Endothelial cell of umbilical vein (primary cell): ENCODE results near the gene SMIM14. TPM values are rescaled to one million over a fixed set of nuclear protein-coding genes. Genes with fewer than 3 reads are reported as not detected.
A peak's percentile ranks its signal among the peaks of the same experiment; 100 is the strongest.

Source experiments
- BruUV-seq: library from RNA; stranded (reverse); fragments of 400-500 nt; replicated peaks from 2 replicates; lab custom pipeline; 2021; lab: Mats Ljungman, UMichigan
- CTCF ChIA-PET: fragments of 300-600, 350-600 bp; sonication (Branson Sonifier 250); formaldehyde crosslinking; loops from one replicate; lab custom pipeline; 2021; ENCODE audit warnings: antibody characterized with exemption, inconsistent platforms; lab: Charles Lee
- POLR2A ChIA-PET: fragments of 300-600, 350-600 bp; sonication (Branson Sonifier 250); formaldehyde crosslinking; loops from one replicate; lab custom pipeline; 2021; ENCODE audit warnings: antibody characterized with exemption, inconsistent platforms; lab: Charles Lee
- DNase-seq: peaks from one replicate; pipeline ENCODE4 v3.0.0-alpha.2; 2011; ENCODE audit warnings: low read depth, low spot score
- FAIRE-seq: peaks from 2 replicates; lab custom pipeline; 2011; peaks lifted over from hg19 to GRCh38; lab: Jason Lieb, UNC
- H2AFZ ChIP-seq: 2 replicates; pipeline ENCODE4 v1.6.0; 2012; ENCODE audit warnings: low read depth, low read length, control low read depth, inconsistent platforms
- H3K27ac ChIP-seq: 2 replicates; pipeline ENCODE4 v1.5.1; 2011; ENCODE audit warnings: low read depth, mild to moderate bottlenecking, control low read depth, low read length, moderate library complexity; ENCODE audit not compliant: insufficient read depth
- H3K27me3 ChIP-seq, 2 experiments: 2 replicates each; pipeline versions ENCODE4 v1.6.0 to v1.6.1; 2011; ENCODE audit warnings: low read length in 2 of 2, mixed read lengths in 1 of 2; ENCODE audit not compliant: control insufficient read depth in 2 of 2, insufficient read depth in 2 of 2
- H3K36me3 ChIP-seq, 2 experiments: 2 replicates in 1 of 2; 3 replicates in 1 of 2; pipeline ENCODE4 v1.5.1; 2011; ENCODE audit warnings: low read length in 2 of 2, mild to moderate bottlenecking in 1 of 2, moderate library complexity in 1 of 2; ENCODE audit not compliant: control insufficient read depth in 2 of 2, insufficient read depth in 2 of 2; ENCODE audit errors: extremely low read depth in 1 of 2
- H3K4me1 ChIP-seq: 3 replicates; pipeline ENCODE4 v1.5.1; 2011; ENCODE audit warnings: mild to moderate bottlenecking, low read length; ENCODE audit not compliant: control insufficient read depth, insufficient read depth; ENCODE audit errors: extremely low read depth
- H3K4me2 ChIP-seq: 2 replicates; pipeline ENCODE4 v1.6.1; 2011; ENCODE audit warnings: low read length, control low read depth, mixed read lengths; ENCODE audit not compliant: insufficient read depth
- H3K4me3 ChIP-seq, 3 experiments: fragments of 200-600 bp in 1 of 3; sonication (generic), shearing (Covaris generic) in 1 of 3; replicated peaks in 1 of 3; 2 replicates each; pipeline ENCODE4 v1.5.1; 2011 to 2016; ENCODE audit warnings: control low read depth in 3 of 3, low read length in 3 of 3, mild to moderate bottlenecking in 2 of 3, inconsistent platforms in 1 of 3, low read depth in 1 of 3, moderate library complexity in 1 of 3; ENCODE audit not compliant: insufficient read depth in 1 of 3
- H3K79me2 ChIP-seq: 2 replicates; pipeline ENCODE4 v1.6.0; 2012; ENCODE audit warnings: low read length, inconsistent platforms; ENCODE audit not compliant: control insufficient read depth, insufficient read depth
- H3K9ac ChIP-seq: replicated peaks from 2 replicates; pipeline ENCODE3; 2011; ENCODE audit warnings: low read length, control low read depth; ENCODE audit not compliant: insufficient read depth; ENCODE audit errors: extremely low read depth
- H3K9me1 ChIP-seq: replicated peaks from 3 replicates; pipeline ENCODE4 v1.6.0; 2011; ENCODE audit warnings: mild to moderate bottlenecking, low read length; ENCODE audit not compliant: control insufficient read depth, insufficient read depth; ENCODE audit errors: extremely low read depth
- H3K9me3 ChIP-seq: replicated peaks from 2 replicates; pipeline ENCODE4 v1.5.1; 2012; ENCODE audit warnings: low read length, inconsistent platforms; ENCODE audit not compliant: control insufficient read depth, insufficient read depth
- H4K20me1 ChIP-seq: replicated peaks from 2 replicates; pipeline ENCODE3; 2011; ENCODE audit warnings: mild to moderate bottlenecking, low read length; ENCODE audit not compliant: control insufficient read depth, insufficient read depth; ENCODE audit errors: extremely low read depth
- EZH2 ChIP-seq: IDR thresholded peaks from 2 replicates; pipeline ENCODE4 v1.6.1; 2012; ENCODE audit warnings: borderline replicate concordance, low read depth, mild to moderate bottlenecking, moderate library complexity, low read length, inconsistent platforms; ENCODE audit not compliant: severe bottlenecking
- FOS ChIP-seq: IDR thresholded peaks from 2 replicates; pipeline ENCODE4 v1.6.1; 2011; ENCODE audit warnings: mild to moderate bottlenecking, low read length, moderate library complexity, borderline replicate concordance; ENCODE audit not compliant: insufficient read depth
- JUN ChIP-seq: IDR thresholded peaks from 2 replicates; pipeline ENCODE4 v1.6.1; 2011; ENCODE audit warnings: borderline replicate concordance, low read depth; ENCODE audit not compliant: insufficient read length, insufficient read depth
- MAX ChIP-seq: IDR thresholded peaks from 2 replicates; pipeline ENCODE4 v1.6.1; 2011; ENCODE audit not compliant: insufficient read depth, insufficient read length
- MYC ChIP-seq: IDR thresholded peaks from one replicate; pipeline ENCODE4 v1.6.1; 2011; ENCODE audit warnings: mild to moderate bottlenecking, low read depth, low read length
- POLR2AphosphoS5 ChIP-seq: IDR thresholded peaks from 2 replicates; pipeline ENCODE4 v1.6.1; 2012; ENCODE audit warnings: low read depth, mild to moderate bottlenecking, control low read depth, low read length, moderate library complexity; ENCODE audit not compliant: insufficient read depth
- dilution Hi-C: fragments of 300-500 bp; cut with MboI; formaldehyde crosslinking; loops from one replicate; pipeline ENCODE4 v1.15.0; 2019; ENCODE audit warnings: low sequenced_read_pairs; ENCODE audit not compliant: extremely low pct_ligation_motif_present
- intact Hi-C: fragments of 100-400 bp; cut with micrococcal nuclease; formaldehyde crosslinking; loops from one replicate; pipeline ENCODE4 v1.10.0; 2022
- polyA plus RNA-seq, 4 experiments: library from polyadenylated mRNA; depleted of rRNA in 3 of 4; stranded (reverse) in 3 of 4; unstranded in 1 of 4; fragments of >200 nt; gene quantifications; 2 replicates each; pipeline versions ENCODE4 v1.2.1 to v1.2.3, GENCODE V29; 2011 to 2012; ENCODE audit warnings: missing spikeins in 1 of 4
- total RNA-seq: library from RNA; stranded (reverse); gene quantifications from 2 replicates; pipeline ENCODE4 v1.2.3, GENCODE V29; 2021

SMIM14 gene
- total and polyA plus RNA-seq, 2 donors (not counting 3 experiments of a cell fraction or from before 2014, with no cell fraction given): 12.3 to 15.4 TPM

- TF ChIP-seq EZH2 (no peak), MAX (no peak), JUN (no peak), MYC (no peak), FOS (no peak), POLR2AphosphoS5 (no peak)
- H3K4me1 ChIP-seq: no peaks in the 10 kb centered on the region
- DNase-seq (no peak), FAIRE-seq (peak; percentile 15)
- H4K20me1 ChIP-seq: no peaks in the 10 kb centered on the region
- no peak overlapping the region for H2AFZ ChIP-seq
- no peaks in the 10 kb centered on the region for H3K79me2 ChIP-seq
- dilution Hi-C loops (no loop called here), intact Hi-C loops (no loop called here)
- POLR2A ChIA-PET: no interaction called here
- CTCF ChIA-PET: interaction anchor here (5.0 kb wide), 1 partner anchor 191 kb away, joined by 97 read pairs; no protein-coding TSS in a partner anchor
- H3K9me3 ChIP-seq: no peaks in the 10 kb centered on the region
- H3K9ac ChIP-seq: no peak overlapping the region
- no peak overlapping the region for H3K4me3 ChIP-seq
- H3K27ac ChIP-seq: no peak overlapping the region
- no peaks in the 10 kb centered on the region for H3K9me1 ChIP-seq
- no TSS peak for BruUV-seq
- H3K27me3 ChIP-seq: no peaks in the 10 kb centered on the region
- no peaks in the 10 kb centered on the region for H3K36me3 ChIP-seq
- no peak overlapping the region for H3K4me2 ChIP-seq
Measured at GRCh38 chr4:39660757-39661156, 22.1 kb upstream of the SMIM14 start.

- BruUV-seq: no TSS peak
- no peaks in the 10 kb centered on the region for H3K4me1 ChIP-seq
- H4K20me1 ChIP-seq: no peaks in the 10 kb centered on the region
- FAIRE-seq (no peak), DNase-seq (no peak)
- H3K9me1 ChIP-seq: no peaks in the 10 kb centered on the region
- no peak for TF ChIP-seq FOS
- H3K4me3 ChIP-seq: no peak overlapping the region
- intact Hi-C loops: no loop called here
- no peak overlapping the region for H3K27ac ChIP-seq
- H3K9me3 ChIP-seq: no peaks in the 10 kb centered on the region
- H3K9ac ChIP-seq: no peak overlapping the region
- no peak overlapping the region for H3K4me2 ChIP-seq
- CTCF ChIA-PET: interaction anchor here (1.5 to 5.0 kb wide), 2 partner anchors 133 to 191 kb away, joined by 4 to 97 read pairs; no protein-coding TSS in a partner anchor
- H3K36me3 ChIP-seq: no peaks in the 10 kb centered on the region
- no peak overlapping the region for H2AFZ ChIP-seq
- dilution Hi-C loops: no loop called here
- no peaks in the 10 kb centered on the region for H3K27me3 ChIP-seq
- no peaks in the 10 kb centered on the region for H3K79me2 ChIP-seq
- POLR2A ChIA-PET: no interaction called here
Measured at GRCh38 chr4:39660045-39660444, 21.4 kb upstream of the SMIM14 start.
